GM12875 (cell line): ENCODE results near the gene TGM5.
A peak's percentile ranks its signal among the peaks of the same experiment; 100 is the strongest.

Experiments used
- H3K4me3 ChIP-seq: one replicate; pipeline ENCODE4 v1.5.1; 2011; ENCODE audit warnings: low read depth, low read length, control low read depth
- TF ChIP-seq, protein P1 (sequence below): IDR thresholded peaks from 2 replicates; pipeline ENCODE4 v1.5.1; 2011; ENCODE audit warnings: low read depth, mild to moderate bottlenecking, control low read depth, inconsistent platforms, low read length, moderate library complexity, borderline replicate concordance; ENCODE audit not compliant: insufficient read depth

The TGM5 gene

DNA sequence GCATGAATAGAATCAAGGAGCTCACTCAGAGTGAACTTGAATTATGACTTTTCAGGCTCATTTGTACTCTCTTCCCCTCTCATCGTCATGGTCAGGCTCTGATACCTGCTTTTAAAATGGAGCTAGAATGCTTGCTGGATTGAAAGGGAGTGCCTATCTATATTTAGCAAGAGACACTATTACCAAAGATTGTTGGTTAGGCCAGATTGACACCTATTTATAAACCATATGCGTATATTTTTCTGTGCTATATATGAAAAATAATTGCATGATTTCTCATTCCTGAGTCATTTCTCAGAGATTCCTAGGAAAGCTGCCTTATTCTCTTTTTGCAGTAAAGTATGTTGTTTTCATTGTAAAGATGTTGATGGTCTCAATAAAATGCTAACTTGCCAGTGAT, 71.9 kb downstream of the TGM5 start:
- TF ChIP-seq, protein P1, sequence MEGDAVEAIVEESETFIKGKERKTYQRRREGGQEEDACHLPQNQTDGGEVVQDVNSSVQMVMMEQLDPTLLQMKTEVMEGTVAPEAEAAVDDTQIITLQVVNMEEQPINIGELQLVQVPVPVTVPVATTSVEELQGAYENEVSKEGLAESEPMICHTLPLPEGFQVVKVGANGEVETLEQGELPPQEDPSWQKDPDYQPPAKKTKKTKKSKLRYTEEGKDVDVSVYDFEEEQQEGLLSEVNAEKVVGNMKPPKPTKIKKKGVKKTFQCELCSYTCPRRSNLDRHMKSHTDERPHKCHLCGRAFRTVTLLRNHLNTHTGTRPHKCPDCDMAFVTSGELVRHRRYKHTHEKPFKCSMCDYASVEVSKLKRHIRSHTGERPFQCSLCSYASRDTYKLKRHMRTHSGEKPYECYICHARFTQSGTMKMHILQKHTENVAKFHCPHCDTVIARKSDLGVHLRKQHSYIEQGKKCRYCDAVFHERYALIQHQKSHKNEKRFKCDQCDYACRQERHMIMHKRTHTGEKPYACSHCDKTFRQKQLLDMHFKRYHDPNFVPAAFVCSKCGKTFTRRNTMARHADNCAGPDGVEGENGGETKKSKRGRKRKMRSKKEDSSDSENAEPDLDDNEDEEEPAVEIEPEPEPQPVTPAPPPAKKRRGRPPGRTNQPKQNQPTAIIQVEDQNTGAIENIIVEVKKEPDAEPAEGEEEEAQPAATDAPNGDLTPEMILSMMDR: no peak
- H3K4me3 ChIP-seq: no peak overlapping the region

DNA sequence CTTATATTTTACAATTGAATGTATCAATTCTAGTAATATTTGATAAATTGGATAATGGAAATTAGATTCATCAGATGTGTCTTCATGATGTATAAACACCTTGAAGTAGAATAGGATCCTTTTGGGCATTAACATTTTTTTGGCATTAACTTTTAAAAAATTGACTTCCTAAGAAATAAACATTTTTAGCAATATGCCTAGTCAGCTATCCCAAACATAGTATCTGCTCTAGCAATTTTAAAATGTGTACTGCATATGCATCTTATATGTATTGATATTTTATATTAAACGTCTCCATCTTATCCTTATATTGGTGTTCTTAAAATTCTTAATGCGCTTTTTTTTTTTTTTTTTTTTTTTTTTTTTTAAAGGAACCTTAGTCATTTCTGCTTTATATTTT, 73.0 kb downstream of the TGM5 start:
- no peak overlapping the region for H3K4me3 ChIP-seq
- TF ChIP-seq, protein P1: no peak

DNA sequence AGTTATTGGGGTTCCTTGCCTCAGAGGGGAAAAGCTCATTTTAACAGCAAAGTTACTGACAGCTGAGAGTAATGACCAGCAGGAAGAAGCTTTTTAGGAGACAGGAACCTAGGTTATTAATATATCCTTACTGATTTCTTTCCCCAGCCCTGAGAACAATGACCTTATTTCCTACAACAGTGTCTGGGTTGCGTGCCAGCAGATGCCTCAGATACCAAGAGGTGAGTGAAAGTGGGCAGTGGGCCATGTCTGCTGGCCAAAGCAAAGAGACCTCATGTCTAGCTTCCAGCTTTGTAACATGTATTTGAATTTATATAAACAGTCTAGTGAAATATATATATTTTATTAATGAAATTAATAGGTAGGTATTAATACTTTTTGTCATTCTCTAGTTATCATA, 76.5 kb downstream of the TGM5 start:
- TF ChIP-seq, protein P1: no peak
- H3K4me3 ChIP-seq: no peak overlapping the region

DNA sequence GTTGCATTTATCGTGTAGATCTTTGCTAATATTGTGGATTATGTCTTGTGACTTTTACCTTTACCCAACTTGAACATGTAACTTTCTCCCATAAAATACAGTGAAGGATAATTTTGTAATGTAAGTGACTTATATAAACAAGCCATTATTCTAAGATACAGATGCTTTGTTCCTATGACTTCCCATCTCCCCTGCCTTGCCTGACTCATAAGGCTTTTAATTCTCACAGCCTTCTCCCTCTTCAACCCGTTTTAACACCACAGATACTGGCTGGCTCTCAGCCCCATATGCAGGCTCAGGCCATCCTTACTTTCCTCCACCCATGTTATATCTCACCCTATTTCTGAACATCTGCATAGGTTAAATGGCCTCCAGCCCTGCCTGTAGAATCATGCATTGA, 77.4 kb downstream of the TGM5 start:
- TF ChIP-seq, protein P1: no peak
- H3K4me3 ChIP-seq: no peak overlapping the region

DNA sequence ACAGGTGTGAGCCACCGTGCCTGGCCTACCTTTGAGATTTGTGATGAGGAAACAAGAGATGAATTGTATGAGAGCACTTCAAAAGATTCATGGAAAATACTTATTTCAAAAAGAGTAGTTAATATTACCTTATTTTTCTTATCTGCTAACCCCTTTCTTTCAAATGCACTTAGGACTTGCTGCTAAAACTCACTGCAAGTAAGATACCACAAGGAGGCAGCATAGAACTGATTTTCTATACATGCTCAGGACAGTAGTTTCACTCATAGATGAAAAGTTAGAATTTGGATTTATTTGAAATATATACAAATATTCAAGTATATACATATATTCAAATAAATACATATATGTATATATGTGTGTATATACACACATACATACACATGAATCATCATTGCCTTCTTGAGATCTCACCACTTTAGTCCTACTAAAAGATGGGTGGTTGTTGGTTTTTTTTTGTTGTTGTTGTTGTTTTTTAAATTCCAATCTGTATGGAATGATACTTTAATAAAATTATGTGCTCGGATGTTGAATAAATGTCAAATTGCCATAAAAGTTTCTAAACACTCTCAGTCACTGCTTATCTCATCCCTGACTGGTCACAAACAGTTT, 79.1 kb downstream of the TGM5 start:
- no peak overlapping the region for H3K4me3 ChIP-seq
- TF ChIP-seq, protein P1: peak; percentile 28; the same call in 1 of the 2 replicates

DNA sequence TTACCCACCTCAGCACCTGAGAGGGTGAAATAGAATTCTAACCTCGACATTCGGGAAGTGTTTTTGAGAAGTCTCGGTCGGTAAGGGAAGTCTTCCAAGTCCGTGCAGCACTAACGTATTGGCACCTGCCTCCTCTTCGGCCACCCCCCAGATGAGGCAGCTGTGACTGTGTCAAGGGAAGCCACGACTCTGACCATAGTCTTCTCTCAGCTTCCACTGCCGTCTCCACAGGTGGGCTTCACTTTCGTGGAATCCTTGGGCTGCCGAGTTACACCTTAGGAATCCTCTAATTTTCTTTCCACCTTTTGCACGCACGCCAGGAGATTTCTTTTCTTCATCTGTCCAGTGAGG, 80.8 kb downstream of the TGM5 start:
- TF ChIP-seq, protein P1: no peak
- peak overlapping the region; percentile 64 for H3K4me3 ChIP-seq

DNA sequence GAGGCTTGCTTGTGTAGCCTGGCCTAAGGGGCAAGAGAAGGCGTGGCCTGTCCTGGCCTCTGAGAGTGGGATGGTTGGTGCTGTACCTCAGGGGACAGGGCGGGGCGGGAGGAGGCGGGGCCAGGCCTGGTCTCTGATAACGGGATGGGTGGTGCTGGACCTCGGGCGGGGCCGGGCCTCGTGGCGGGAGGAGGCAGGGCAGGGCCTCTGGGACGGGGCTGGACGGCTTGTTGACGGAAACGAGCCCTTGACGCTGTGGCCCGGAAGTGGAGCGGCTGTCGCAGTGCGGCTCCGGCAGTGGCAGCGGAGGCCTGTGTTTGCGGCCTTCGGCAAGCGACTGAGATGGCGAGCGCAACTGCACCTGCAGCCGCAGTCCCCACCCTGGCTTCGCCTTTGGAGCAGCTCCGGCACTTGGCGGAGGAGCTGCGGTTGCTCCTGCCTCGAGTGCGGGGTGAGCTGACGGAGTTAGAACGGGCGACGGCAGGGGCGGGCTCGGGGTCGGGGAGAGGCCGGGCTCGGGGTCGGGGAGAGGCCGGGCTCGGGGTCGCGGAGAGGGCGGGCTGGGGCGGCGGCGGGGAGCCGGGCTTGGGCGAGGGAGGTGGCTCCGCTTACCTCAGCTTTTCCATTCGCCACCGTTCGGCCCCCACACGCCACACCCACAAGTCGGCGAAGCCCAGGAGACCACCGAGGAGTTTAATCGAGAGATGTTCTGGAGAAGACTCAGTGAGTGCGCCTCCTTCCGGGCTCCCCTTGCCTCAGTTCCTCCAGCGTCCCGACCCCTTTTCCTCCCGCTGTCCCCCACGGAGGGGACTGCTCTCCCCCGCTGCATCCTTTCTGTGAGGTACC, 81.3 kb downstream of the TGM5 start, which contains the start of gene CCNDBP1:
Gene CCNDBP1, plus strand, starts transcription at position 247 of the 846 bp plus-strand sequence. Its CDS starts 96 bp downstream, at position 343.
- TF ChIP-seq, protein P1: peak; percentile 51
- H3K4me3 ChIP-seq: peak within 1 kb of the TSS; percentile 64
